Left forelimb (tissue), 1 donor: ENCODE data around the gene CCDC127.
A peak's percentile ranks its signal among the peaks of the same experiment; 100 is the strongest.

Experiments used
- DNase-seq: peaks from one replicate; pipeline ENCODE4 v3.0.0-alpha.2; 2018; ENCODE audit warnings: low spot score

Gene CCDC127

GRCh38 chr5:189486-189885, 28.5 kb downstream of the CCDC127 start:
- no peak for DNase-seq

GRCh38 chr5:188488-189481, 29.2 kb downstream of the CCDC127 start:
- peak; percentile 89 for DNase-seq

DNA sequence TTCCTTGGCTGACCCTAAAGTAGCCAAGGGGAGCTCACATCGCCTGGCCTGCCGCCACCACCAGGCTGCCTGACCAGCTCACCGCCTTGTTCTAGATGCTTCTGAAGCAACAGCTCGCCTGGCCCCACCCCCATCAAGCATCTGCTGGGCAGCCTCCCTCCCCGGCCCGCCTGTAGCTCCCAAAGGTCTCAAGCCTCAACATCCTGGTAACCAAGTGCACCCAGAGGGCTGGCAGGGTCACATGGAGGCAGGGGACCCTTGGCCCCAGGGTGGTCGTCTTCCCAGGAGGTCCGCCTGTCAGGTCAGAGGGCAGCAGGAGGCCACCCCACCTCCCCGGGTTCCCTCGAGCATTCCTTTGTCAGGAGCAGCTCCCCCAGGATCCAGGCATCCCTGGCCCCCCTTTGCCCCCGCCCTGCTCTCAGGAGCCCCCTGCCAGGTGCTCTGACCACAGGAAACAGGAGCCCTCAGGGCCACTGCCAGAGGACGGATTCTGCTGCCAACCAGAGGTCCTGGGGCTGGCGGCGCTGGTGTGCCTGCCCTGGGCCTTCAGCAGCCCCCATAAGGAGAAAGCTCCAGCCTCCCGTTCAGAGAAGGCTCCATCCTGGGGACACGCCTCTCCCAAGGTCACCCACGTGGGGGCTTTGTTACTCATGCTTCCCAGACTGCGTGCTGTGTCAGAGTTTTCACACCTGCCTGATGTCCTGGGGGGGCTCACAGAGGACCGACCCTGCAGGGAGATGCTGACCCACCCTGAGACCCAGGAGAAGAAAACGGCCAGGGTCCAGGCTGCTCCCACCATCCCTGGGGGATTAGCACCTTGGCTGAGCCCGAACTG, 30.1 kb downstream of the CCDC127 start:
- no peak for DNase-seq

GRCh38 chr5:187042-187431, 30.9 kb downstream of the CCDC127 start:
- no peak for DNase-seq

GRCh38 chr5:186091-187041, 31.6 kb downstream of the CCDC127 start:
- DNase-seq, result no peak

DNA sequence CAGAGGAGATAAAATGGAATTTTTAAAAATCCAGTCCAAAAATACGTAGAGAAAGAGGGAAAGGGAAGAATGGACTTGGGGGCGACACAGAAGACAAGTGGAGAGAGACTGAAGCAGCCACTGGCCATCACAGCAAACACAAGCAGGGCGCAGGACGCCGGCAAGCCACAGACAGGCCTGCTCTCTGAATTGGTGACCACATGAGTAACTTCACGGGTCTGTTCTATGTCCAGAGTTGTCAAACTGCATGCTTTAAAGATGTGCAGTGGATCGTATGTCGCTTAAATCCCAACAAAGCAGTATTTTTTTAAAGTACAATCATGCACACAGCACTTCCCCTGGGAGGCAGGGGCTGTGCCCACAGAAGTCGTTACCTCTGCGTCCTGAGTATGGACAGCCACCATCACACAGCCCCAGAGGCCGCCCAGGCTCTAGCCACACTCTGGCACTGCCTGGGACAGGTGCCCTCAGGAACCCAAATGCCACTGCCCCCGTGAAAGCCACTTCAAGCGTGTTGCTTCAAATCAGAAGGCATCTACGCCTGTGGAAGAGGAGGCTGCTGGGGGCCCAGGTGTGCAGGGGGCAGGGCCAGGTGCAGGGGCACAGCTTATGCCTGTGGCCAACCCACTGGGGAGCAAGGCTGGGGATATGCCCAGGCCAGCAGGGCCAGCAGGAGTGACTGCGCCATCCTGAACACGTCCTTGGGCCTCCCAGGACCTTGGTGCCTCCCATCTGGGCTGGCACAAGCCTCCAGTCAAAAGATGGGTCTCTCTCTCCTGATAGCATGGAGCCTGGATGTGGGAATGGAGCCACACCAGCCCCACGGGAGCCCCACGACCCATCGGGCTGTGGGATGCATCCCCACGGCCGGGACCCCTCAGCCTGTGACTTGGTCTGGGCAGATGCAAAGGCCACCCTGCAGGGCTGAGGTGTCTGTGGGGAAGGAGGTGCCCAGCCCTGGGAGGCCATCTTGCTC, 32.6 kb downstream of the CCDC127 start:
- DNase-seq, result no peak

GRCh38 chr5:184471-184870, 33.5 kb downstream of the CCDC127 start:
- DNase-seq, result no peak

DNA sequence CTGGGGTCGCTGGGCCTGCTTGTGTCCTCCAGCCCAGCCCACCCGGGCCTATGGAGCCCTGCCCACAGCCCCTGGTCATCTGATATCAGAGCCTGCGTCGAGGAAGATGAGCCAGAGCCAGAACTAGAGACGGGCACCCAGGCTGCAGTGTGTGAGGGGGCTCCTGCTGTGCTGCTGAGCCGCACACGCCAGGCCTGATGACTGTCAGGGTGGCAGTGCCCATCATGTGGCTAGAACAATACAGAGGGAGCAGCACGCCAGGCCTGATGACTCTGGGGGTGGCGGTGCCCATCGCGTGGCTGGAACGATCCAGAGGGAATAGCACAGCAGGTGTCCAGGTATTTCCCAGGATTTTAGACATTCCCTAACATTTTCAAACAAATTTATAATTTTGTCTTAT, 35.8 kb downstream of the CCDC127 start:
- DNase-seq, result no peak

- DNase-seq, result no peak
Observed at GRCh38 chr5:181566-181965, 36.4 kb downstream of the CCDC127 start.

- no peak for DNase-seq
Observed at GRCh38 chr5:181160-181559, 36.8 kb downstream of the CCDC127 start.

DNA sequence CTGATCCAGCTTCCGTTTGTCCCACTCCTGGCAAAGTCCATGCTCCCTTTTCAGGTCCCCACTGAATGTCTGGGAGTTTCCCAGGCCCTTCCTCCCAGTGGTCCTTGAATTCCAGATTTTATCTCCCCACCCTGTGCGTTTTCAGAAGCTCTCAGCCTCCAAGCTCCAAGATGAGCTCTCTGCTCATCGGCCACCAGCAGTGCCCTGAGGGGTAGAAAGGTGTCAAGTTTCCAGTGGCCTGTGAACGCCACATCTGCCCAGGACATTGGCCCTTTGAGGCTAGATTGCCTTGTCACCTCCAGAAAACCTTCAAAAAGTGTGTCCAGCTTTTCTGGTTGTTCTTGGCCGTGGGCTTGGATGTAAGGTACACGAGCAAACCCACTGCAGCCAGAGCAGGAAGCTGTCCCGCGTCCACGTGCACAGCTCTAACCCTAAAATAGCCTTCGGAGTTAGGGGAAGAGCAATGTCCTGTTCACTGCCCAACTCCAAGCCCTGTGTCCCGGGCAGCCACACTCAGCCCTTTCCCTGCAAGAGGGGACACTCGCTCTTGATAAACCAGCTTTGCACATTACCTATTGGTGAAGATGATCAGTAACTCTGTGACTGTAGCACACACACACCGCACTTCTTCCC, 37.6 kb downstream of the CCDC127 start:
- DNase-seq, result no peak

DNA sequence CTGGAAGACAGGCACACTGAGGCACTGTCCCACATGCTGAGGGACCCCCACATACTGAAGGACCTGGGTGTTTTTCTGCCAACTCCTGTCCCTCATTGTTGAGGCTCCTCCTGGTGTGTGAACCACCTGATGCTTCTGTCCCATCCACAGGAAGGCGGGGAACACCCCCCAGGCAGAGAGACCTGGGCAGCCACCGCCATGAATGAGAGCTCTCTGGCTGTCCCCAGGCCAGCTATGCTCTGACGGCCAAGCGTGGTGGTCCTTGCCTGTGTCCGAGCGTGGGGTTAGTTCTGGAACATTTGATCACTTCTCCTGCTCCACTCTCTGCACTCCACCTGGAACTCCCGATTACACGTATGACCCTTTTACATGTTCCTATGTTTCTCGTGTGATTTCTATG, 38.6 kb downstream of the CCDC127 start:
- no peak for DNase-seq

GRCh38 chr5:178110-178509, 39.8 kb downstream of the CCDC127 start:
- no peak for DNase-seq

DNA sequence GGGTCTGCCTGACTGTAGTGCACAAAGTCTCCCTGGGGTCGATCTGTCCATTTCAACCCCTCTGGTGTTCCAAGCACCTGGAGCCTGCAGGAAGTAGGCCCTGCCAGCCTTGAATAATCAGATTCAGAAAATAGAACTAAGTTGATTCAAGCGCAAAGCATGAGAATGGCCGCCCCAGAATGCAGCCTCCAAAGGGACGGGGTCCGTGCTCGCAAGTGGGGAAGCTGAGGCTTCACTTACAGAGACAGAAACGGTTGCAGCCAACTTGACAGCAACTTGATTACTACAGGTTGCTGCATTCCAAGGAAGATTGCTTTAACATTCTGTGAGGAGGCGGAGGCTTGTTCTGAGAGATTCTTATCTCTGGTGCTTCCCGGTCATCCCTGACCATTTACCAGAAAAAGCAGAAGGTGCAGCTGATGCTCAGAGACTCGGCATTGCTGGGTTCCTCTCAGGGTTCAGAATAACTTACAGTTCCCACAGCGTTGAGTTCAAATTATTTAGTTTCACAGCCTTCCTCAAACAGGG, 41.6 kb downstream of the CCDC127 start:
- no peak for DNase-seq

DNA sequence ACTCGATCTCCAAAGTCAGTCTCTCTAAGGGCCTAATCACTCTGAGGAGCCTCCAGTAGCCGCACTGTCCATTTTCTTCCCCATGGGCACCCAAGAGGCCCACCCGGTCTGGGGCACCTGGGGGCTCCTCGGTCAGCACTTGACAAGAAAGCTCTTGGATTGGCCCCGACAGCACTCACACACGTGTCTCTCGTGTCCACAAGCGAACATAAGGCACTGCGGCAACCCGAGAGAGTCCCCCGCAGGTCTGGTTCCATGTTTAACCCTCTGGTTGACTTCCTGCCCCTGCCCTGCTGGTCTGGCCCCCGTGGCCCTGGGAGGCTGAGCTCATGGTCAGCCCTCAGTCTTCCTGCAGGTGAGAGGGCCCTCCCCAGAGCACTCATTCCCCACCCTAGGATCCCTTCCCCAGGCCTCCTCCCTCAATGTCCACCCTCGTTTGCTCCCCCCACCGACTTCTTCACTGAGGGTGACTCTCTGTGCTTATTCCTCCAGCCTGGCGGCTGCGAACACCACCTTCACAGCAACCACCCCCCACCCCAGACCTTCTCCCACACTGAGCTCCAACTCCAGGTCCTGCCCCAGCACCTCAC, 43.0 kb downstream of the CCDC127 start:
- no peak for DNase-seq

- no peak for DNase-seq
Observed at GRCh38 chr5:174291-174600, 43.7 kb downstream of the CCDC127 start.

- DNase-seq, result no peak
Observed at GRCh38 chr5:173392-174290, 44.3 kb downstream of the CCDC127 start.

DNA sequence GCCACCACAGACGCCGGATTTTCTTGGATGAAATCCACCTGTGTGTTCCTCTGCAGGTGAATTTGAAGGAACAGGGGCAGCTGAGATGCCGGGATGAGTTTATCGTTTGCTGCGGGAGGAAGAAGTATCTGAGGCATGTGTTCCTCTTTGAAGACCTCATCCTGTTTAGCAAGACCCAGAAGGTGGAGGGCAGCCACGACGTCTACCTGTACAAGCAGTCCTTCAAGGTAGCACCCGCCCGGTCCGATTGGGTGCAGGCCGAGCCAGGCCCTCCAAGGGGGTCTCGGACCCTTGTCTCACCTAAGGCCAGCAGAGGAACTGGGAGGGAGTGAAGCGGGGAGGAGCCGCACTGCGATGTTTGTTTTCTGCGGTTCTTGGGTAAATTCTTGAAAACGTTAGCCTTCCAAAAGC, 45.1 kb downstream of the CCDC127 start:
- DNase-seq, result no peak

DNA sequence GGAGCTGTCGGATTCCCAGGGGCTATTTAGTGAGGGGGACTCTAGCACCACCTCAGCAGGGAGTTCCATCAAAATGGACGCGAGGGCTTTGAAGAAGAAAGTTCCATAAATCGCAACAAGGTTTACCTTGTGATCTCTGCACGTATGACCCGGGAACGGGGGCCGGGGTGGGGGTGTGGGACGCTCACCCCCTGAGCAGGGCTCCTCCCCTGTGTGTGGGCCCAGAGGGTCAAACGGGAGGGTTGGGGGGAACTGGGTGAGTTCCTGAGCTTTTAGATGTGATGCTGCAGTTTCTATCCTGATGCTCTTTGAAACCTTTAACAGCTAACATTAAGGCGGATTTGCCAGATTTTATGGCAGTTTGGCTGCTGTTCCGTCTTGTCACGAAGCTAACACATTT, 45.5 kb downstream of the CCDC127 start:
- DNase-seq, result no peak
